ENCODE results near the gene DHCR24. TPM values are rescaled to one million over a fixed set of nuclear protein-coding genes. Genes with fewer than 3 reads are reported as not detected.

Gene DHCR24
- total RNA-seq, 1 donor from 2014 or later = 158 TPM

DNA sequence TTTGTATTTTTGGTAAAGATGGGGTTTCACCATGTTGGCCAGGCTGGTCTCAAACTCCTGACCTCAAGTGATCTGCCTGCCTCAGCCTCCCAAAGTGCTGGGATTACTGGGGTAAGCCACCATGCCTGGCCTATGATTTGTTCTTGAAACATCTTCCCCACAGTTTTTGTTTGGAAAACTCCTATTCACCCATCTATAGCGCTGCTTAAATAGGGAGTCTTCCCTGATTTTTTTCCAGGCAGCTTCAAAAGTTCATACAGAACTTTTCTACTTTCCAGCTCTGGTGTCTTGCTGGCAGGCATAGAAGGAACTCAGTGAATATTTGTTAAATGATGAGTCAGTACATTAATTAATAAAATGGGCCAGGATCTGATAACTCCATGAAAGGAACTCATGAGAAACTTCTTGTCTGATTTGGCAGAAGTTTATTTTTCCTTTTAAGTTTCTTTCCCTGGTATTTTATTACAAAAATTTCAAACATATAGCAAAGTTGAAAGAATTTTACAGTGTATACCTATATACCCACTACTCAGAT lies 52.9 kb downstream of the DHCR24 start:
- intact Hi-C loops (cut with DNase I) = no loop called here
- DNase-seq (ENCODE audit: low spot score) (no peak), ATAC-seq (no peak)

DNA sequence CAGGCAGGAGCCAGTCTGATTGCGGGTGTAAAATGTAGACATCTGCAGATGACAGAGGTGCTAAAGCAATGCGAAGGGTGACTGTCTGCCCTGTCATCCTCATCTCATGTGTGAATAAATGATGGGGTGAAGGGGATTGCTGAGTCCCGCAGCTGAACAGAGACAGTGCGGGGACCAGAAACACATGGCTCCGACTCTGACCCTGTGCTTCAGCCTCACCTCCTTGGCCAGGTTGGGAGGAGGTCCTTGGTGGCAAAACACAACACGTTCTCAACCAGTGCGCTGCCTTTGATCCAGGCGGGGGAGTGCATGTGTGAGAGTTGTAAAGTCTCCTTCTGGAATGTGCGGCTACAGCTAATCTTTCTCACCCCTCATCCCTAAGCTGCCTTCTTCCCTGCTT lies 53.9 kb downstream of the DHCR24 start:
- no peak for ATAC-seq
- DNase-seq (ENCODE audit: low spot score) = no peak
- intact Hi-C loops (cut with DNase I) = no loop called here

DNA sequence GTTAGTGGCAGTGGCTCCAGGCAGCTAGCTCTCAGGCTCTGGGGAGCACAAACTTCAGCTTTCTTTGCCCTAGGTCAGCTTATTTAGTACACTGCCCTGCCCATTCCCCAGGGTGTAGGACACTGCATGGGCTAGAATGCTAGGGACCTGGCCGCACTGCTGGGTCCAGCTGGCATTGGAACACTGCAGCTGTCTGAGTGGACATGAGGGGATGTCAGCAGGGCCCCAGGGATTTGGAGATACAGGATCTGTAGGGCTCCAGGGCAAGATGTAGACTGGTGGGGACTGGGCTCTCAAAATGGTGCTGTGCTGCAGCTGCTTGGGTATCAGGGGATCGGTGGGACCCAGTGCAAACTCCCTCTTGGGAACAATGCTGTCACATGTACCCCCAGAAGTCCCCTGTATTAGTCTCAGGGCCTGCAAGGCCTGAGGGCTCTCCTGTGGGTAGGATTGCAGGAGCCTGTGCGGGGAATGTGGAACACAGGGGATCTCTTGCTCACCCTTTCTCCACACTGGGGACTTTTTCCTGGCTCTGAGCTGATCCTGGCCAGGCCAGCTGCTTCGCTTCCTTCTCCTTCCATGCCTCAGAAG lies 60.7 kb downstream of the DHCR24 start:
- intact Hi-C loops (cut with DNase I) = no loop called here
- ATAC-seq = no peak
- no peak for DNase-seq (ENCODE audit: low spot score)

DNA sequence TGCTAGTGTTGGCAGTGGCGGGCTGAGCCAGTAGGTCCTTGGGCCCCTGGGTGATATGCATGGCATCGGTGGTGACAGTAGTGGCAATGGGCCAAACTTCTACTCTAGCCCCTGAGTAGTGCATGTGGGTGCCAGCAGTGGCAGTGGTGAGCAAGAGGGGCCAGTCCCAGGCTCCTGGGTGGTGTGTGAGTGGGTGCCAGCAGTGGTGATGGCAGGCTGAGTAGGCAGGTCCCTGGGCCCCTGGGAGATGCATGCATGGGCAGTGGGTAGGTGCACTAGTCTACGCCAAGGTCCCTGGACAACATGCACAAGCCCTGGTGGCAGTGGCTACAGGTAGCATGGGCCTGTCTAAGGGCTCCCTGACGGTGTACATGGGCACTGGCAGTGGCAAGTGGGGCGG lies 61.3 kb downstream of the DHCR24 start:
- no peak for ATAC-seq
- no peak for DNase-seq (ENCODE audit: low spot score)
- intact Hi-C loops (cut with DNase I) = no loop called here

GRCh38 chr1:54823670-54824069 lies 63.3 kb downstream of the DHCR24 start:
- intact Hi-C loops (cut with DNase I) = no loop called here
- no peak for ATAC-seq
- DNase-seq (ENCODE audit: low spot score) = no peak

DNA sequence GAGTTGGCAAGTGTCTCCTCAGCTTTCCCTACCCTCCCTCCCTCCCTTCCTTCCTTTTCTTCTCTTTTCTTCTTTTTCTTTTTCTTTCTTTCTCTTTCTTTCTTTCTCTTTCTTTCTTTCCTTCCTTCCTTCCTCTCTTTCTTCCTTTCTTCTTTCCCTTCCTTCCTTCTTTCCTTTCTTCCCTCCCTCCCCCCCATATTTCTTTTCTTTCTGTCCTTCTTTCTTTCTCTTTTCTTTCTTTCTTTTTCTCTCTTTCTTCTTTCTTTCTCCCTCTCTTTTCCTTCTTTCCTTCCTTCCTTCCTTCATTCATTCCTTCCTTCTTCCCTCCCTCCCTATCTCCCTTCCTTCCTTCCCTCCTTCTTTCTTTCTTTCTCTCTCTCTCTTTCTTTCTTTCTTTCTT lies 67.3 kb downstream of the DHCR24 start:
- intact Hi-C loops (cut with DNase I) = no loop called here
- ATAC-seq (no peak), DNase-seq (ENCODE audit: low spot score) (no peak)

GRCh38 chr1:54819195-54819536 lies 67.8 kb downstream of the DHCR24 start:
- DNase-seq (ENCODE audit: low spot score) (no peak), ATAC-seq (no peak)
- intact Hi-C loops (cut with DNase I) = no loop called here

DNA sequence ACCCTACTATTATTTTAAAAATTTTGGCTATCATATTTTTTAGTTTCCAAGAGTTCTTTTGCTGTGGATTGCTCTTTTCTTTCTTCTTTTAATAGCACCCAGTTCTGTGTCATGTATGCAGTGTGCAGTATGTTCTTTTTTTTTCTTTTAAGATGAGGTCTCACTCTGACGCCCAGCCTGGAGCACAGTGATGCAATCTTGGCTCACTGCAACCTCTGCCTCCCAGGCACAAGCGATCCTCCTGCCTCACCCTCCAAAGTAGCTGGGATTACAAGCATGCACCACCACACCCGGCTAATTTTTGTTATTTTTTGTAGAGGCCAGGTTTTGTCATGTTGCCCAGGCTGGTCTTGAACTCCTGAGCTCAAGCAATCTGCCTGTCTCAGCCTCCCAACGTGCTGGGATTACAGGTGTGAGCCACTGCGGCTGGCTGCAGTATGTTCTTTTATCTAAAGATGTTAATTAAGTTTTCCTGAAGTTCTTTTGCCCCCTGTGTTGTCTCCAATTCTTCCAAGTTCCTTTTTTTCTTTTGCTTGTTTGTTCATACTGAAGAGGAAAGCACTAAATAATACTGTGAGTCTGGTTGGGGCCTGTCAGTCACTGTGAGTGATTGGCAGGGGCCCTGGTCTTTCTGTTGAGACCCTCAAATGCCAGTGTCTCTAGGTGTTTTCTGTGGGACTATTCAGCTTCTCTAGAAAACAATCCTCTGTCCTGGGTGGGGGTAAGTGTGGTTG lies 68.4 kb downstream of the DHCR24 start:
- intact Hi-C loops (cut with DNase I) = no loop called here
- ATAC-seq (no peak), DNase-seq (ENCODE audit: low spot score) (no peak)

- intact Hi-C loops (cut with DNase I) = no loop called here
These were observed 70.0 kb downstream of the DHCR24 start for GRCh38 chr1:54816951-54817350.

GRCh38 chr1:54816130-54816529 lies 70.9 kb downstream of the DHCR24 start:
- no peak for ATAC-seq
- no peak for DNase-seq (ENCODE audit: low spot score)
- intact Hi-C loops (cut with DNase I) = no loop called here

More at GRCh38 chr1:54816951-54817350, 70.0 kb downstream of the DHCR24 start:
- ATAC-seq = no peak
- no peak for DNase-seq (ENCODE audit: low spot score)

DNA sequence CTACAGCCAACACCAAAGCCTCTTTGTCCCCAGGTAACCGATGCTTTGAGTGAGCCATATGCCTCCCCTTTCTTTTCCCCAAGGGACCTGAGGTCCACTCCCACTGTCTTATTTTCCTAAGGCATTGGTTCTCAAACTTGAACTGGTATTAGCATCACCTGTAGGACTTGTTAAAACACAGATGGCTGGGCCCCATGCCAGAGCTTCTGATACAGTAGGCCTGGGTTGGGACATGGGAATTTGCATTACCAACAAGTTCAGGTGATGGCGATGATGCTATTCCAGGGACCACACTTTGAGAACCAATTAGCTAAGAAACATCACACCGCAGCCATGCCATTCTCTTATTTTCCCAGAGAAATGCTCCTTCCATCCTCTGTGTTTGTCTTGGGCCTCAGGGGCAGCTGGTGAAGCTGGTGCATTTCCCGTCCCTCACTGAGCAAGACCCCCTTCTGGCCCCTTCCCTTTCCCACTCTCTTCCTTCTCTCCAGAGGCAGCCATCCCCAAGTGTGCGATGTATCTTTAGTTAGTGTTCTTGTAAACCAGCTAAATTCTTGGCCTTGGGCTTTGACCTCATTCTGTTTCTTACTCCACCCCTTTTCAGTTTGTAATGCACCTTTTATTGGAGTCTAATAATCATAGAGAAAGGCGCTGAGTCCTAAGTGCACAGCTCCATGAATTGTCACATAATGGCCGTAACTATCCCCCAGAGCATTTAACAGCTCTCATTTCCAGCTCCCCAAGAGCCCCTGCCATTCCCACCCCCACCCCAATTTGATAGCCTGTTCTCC lies 71.7 kb downstream of the DHCR24 start:
- intact Hi-C loops (cut with DNase I) = no loop called here
- no peak for ATAC-seq
- DNase-seq (ENCODE audit: low spot score) = peak; percentile 44

- intact Hi-C loops (cut with DNase I) = no loop called here
- peak; percentile 23 for DNase-seq (ENCODE audit: low spot score)
- no peak for ATAC-seq
These were observed 72.4 kb downstream of the DHCR24 start for GRCh38 chr1:54814571-54814970.

GRCh38 chr1:54814126-54814498 lies 72.9 kb downstream of the DHCR24 start:
- DNase-seq (ENCODE audit: low spot score) (peak; percentile 40), ATAC-seq (no peak)
- intact Hi-C loops (cut with DNase I) = no loop called here

DNA sequence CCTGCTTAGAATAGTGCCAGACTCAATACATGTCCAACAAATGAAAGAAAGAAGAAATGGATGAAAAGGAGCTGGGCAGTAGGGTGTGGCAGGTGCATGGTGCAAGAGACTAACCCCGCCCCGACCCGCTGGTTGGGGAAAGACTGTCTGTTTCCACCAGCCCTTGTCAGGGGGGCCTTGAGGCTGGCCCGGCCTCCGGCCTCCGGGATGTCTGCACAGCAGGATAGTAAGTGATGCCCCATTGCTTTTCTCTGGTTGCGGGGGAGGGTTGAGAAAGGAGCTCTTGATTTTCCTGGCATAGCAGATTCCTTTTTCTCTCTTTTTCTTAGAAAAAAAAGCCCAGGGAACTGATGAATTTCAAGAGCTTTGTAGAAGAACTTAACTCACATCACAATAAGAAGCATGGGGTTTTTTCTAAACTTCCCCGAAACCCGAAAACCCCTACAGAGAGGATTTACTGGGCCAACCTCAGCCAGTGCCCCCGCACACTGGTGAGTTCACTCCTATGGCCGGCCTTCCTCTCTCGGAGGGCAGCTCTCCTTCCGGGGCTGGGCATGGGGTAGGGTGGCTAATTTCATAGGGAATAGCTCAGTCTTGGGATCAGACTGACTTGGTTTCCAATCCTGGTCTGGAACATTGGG lies 73.4 kb downstream of the DHCR24 start:
- DNase-seq (ENCODE audit: low spot score) = peak; percentile 38
- intact Hi-C loops (cut with DNase I) = no loop called here
- ATAC-seq = no peak

- ATAC-seq = no peak
- peak; percentile 42 for DNase-seq (ENCODE audit: low spot score)
- intact Hi-C loops (cut with DNase I) = no loop called here
These were observed 74.1 kb downstream of the DHCR24 start for GRCh38 chr1:54812801-54813484.

DNA sequence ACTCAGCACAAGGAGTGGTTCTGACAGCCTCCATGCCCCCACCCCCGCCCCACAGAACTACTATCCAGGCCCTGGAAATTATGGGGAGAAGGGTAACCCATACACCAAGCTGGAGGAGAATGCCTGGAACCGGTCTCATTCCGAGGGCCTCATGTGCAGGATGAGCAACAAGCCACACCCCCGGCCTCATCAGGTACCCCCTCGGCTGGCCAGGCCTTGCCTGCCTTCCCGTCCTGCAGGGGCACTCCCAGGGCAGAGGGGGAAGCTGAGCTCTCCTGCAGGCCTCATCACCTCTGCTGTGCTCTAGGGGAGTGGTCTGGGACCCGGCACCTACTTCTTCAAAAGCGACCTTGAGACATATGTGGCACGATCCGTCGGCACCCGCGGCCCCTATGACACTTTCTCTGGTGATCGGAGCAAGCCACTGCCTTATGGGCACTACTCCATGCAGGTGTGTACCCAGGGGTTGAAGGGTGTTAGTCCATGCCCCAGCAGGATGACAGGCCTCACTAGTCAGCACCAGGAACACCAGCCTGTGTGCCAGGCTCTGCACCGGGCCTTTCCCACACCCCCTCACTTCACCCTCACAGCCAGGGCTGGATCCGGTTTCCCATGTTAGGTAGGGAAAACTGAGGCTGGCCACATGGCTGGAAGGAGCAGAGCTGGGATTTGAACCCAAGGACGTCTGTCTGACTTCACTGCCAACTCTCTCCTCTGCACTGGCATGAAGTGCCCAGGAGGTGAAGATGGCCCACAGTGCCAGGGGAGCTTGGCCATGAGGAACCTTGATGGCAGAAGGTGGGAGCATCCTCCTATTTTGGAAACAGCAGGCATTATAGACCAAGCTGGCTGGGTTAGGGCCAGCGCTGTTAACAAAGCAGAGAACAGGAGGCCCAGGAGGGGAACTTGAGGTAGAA lies 75.0 kb downstream of the DHCR24 start:
- intact Hi-C loops (cut with DNase I) = no loop called here
- no peak for ATAC-seq
- DNase-seq (ENCODE audit: low spot score) = peak; percentile 44

- intact Hi-C loops (cut with DNase I) = no loop called here
- DNase-seq (ENCODE audit: low spot score) = peak; percentile 6
- ATAC-seq = no peak
These were observed 75.9 kb downstream of the DHCR24 start for GRCh38 chr1:54811066-54811465.

Data from sciatic nerve (tissue), 2 donors.